CD4-positive, alpha-beta T cell treated with Interleukin-6 for 4 hours (primary cell): Measurements from ENCODE around the gene VTCN1.
"Not testable (repeated sequence)": the region's sequence is repeated elsewhere in the genome, so short reads cannot be mapped to it uniquely, and the experiment has no call there.

Source experiments
- DNase-seq: peaks from one replicate; pipeline ENCODE4 v3.0.0-alpha.2; 2020; ENCODE audit warnings: mixed read lengths

Gene VTCN1

GRCh38 chr1:117162816-117163215 is 47.9 kb downstream of the VTCN1 start:
- DNase-seq, result no peak

DNA sequence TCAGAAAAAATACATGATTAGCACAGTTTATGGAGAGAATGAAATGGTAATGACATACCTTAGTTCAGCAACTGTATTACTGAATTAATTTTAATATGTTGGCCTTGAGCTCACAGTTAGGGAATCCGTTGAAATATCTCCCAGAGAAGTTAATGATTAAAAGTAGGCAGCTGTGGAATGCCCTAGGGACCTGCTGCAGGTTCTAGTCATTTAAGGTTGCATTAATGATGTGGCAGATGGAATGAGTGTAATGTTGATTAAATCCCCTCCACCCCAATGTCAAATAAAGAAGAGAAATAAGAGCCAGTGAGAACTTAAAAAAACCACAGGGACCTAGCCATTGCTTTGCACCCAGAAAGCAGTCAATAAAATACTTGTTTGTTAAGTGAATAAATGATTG is 48.8 kb downstream of the VTCN1 start:
- no peak for DNase-seq

- DNase-seq, result not testable (repeated sequence)
These were observed 59.4 kb downstream of the VTCN1 start for GRCh38 chr1:117151305-117151704.

DNA sequence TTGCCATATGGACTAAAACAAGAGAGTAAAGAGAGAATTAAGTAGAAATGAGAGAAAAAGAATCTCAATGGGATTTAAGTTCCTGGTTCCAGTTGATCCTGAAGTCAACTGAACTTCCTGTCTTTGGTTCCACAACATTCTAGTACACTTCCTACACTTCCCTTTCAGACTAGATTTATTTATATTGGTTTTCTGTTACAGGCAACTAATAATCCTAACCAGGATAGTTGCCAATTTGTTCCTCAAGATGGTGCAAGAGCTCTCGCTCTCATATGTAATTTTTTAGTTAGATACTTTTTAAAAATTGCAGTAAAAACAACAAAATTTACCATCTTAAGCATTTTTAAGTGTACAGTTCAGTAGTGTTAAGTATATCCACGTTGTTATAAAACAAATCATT is 60.4 kb downstream of the VTCN1 start:
- DNase-seq, result no peak

DNA sequence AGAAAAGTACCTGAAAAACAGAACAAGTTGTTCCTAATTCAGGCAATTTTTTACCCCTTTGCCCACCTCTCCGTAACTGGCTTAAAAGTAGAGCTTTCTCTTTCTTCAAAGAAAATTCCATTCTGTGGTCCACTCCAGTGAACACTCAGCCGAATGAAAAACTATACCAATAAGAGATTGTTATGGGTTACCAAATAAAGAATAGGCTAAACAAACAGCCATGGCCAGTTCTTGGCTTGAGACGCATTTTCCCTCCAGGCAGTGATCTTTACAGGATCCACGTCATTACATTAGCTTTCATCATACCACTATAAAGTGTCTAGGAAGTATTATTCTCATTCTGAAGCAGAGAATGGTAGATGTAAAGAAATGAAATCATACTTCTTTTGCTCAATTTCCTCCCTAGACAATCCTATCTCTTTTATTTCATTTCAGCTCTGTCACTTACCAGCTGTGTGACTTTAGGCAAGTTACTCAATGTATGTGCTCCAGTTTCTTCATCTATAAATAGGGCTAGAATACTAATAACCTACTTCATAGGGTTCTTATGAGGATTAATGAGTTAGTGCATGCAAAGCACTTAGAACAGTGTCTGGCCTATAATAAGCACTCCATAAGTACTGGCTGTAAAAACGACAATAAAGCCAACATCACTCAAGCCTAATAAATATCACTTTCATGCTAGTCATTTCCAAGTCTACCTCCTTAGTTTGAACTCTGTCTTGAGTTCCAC is 62.7 kb downstream of the VTCN1 start:
- no peak for DNase-seq

- DNase-seq, result no peak
These were observed 63.3 kb downstream of the VTCN1 start for GRCh38 chr1:117147341-117147831.

DNA sequence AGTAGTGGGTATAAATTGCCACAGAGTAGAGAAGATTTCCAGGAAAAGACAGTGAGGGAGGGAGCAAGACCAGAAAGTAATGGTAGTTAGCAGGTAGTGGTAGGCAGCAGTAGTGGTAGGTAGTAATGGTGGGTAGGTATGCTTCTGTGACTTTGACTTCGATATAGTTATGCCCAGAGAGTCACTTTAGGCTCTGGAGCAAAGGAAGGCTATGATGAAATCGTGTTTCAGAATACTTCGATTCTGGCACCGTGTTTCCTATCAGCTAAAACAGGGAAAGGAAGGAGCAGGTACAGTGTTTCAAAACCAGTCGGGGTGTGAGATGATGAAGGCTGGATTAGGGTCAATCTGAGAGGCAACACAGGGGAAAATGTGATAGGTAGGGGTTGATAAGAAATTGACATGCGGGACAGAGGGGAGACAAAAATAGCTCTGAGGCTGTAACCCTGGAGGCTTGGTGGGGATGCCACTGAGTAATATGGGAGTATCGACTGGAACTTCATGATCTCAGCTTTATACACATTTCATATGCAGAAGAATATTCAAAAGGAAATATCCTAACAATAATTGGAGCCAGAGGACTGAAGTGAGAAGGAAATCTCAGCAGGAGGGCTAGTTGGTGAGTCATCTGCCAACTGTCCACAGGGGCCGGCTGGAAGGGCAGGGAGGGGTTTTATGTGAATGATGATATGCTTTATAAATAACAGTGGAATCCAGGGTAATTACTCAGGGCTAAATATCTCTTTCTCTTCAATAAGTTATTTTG is 64.0 kb downstream of the VTCN1 start:
- DNase-seq, result no peak

GRCh38 chr1:117146072-117146471 is 64.7 kb downstream of the VTCN1 start:
- no peak for DNase-seq

DNA sequence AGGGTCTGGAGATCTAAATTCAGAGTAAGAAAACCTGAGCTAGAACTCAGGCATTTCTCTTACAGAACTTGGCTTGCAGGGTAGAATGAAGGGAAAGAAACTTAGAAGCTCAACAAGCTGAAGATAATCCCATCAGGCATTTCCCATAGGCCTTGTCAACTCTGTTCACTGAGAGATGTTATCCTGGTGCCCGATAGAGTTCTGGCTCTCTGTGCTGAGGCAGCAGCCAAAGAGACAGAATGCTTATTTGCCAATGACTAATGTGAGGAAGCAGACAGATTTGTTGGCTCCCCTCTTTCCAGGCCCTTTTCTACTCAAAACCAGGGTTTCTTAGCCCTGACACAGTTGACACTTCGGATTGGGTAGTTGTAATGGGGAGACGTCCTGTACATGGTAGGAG is 66.9 kb downstream of the VTCN1 start:
- DNase-seq, result no peak

- DNase-seq, result no peak
These were observed 67.6 kb downstream of the VTCN1 start for GRCh38 chr1:117143172-117143571.

- no peak for DNase-seq
These were observed 68.5 kb downstream of the VTCN1 start for GRCh38 chr1:117142200-117142599.

DNA sequence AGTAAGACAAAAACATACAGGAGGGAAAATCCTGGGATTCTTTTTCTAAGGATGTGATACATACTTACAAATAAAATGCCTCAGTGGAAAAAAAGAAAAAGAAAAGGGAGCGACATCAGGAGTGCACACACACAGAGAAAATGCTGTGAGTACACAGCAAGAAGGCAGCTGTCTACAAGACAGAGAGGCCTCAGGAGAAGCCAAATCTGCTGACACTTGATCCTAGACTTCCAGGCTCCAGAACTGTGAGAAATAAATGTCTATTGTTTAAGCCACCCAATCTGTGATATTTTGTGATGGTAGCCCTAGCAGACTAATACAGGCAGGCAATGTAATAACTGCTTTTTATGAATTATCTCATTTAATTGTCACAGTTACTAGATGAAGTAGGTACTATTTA is 72.2 kb downstream of the VTCN1 start:
- no peak for DNase-seq

DNA sequence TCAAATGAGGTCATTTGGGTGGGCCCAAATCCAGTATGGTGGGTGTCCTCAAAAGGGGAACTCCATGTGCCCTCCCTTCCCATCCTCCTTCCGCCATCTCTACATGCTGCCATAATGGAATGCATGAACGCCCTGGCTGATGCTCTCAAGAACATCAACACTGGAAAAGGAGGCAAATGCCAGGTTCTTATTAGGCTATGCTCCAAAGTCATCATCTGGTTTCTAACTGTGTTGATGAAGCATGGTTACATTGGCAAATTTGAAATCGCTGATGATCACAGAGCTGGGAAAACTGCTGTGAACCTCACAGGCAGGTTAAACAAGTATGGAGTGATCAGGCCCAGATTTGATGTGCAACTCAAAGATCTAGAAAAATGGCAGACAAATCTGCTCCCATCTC is 72.6 kb downstream of the VTCN1 start:
- no peak for DNase-seq

DNA sequence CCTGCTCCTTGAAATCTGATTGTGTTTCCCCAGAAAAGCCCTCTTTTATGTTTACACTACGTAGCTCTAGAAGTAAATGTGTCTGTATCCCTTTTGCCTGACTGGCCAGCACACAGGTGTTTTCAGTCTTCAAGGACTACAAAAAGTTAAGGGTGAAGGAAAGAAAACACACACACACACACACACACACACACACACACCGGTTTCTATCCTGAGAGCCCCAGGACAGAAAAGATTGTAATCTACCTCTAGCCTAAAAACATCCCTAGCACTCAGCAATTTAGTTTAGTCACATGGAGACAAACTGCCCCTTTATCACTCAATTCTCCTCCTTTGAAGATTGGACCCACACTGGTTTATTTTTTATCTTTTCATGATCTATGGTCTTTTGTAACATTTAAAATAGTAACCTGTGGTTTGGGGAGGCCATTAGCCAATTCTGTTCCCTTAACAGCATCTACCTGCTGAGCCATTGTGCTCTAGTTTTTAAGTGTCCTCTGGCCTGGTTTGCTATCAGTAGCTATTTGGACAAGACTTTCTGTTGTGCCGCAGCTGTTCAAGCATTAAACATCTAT is 73.4 kb downstream of the VTCN1 start:
- no peak for DNase-seq

- DNase-seq, result no peak
These were observed 74.0 kb downstream of the VTCN1 start for GRCh38 chr1:117136749-117137148.

GRCh38 chr1:117135329-117135728 is 75.4 kb downstream of the VTCN1 start:
- no peak for DNase-seq

DNA sequence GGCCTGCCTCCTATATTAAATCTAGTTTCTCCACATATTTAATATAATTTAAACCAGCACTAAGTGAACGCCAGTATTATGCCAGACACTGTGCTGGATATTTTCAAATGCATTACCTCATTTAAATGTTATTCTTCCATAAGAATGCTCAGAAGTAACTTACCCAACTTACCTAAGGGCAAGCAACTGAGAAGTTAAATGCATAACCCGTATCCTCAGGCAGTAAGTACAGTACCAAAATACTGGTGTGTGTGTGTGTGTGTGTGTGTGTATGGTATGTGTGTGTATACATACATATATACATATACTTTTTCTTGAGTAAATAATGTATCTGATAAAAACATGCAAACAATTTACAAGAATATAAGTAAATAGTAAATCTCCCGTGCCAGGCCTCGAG is 80.2 kb downstream of the VTCN1 start:
- no peak for DNase-seq

DNA sequence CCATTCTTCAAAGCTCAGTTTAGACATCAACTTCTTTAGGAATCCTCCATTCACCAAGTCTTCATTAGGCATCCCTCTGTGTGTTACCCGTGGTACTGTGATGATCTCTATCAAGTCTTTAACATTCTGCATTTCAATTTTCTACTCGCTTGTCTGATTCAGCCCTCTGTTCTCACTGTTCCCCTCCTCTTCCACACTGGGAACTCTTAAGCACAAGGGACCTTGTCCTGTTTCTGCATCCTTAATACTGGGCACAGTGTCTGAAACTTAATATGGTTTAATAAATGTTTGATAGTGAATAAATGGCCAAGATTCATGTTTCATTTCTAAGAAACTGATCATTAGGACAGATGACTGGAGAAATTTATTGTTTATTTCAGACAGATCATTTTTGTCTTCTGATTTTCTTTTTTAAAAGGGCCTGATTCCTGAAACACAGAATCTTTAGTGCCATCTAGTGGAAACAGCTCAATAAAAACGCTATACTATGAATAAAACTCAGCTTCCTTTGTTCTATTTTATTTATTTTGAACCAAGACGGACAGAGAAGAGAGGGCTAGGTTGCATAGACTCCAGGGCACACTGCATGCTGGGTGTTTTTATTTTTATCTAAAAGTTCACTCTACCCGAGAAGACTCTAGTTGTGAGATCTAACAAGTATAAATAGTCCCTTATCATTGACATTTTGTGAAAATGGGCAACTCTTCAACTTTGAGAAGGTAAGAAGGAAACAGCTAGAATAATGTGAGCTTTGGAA is 82.2 kb downstream of the VTCN1 start:
- no peak for DNase-seq

DNA sequence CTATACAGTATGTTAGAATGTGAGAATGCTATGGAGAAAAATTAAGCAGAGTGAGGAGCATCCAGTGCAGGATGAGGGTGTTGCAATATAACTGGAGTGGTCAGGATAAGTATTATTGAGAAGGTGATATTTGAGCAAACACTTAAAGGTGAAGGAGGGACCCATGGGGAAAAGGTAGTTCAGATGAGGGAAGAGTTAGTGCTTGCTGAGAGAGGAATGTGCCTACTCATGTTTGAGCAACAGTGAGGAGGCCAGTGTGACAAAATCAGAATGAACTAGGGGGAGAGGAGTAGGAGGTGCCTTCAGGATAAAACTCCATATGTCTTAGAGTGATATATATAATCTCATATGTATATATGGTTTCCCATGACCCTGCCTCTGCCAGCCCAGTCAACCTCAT is 82.9 kb downstream of the VTCN1 start:
- DNase-seq, result no peak

DNA sequence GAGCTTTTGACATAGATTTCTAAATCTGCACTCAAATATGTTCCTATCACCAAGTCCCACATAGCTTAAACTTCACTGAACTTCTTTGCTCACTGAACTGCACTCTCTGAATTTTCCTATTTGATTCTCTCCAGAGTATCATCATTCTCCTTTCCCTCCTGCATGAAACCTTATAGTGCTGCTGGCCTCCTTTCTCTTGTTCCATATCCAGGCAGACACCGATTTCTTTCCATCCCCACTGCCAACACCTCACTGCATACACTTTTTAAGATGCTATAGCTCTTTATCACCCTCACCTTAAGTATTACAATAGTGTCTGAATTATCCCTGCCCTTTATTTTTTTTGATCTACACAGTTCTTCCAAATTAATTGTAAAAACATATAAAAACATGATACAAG is 86.1 kb downstream of the VTCN1 start:
- DNase-seq, result no peak

GRCh38 chr1:117123274-117123673 is 87.5 kb downstream of the VTCN1 start:
- no peak for DNase-seq

- no peak for DNase-seq
These were observed 88.2 kb downstream of the VTCN1 start for GRCh38 chr1:117122330-117123025.
